Right cardiac atrium (tissue), 5 donors: Measurements from ENCODE around the gene NDUFS8. TPM values are rescaled to one million over a fixed set of nuclear protein-coding genes. Genes with fewer than 3 reads are reported as not detected.
"Not testable (repeated sequence)": the region's sequence is repeated elsewhere in the genome, so short reads cannot be mapped to it uniquely, and the experiment has no call there.

Experiments used
- ATAC-seq, 2 donors: fragments of 200-7000 bp; cut with Tn5 transposase; one replicate each; pipeline versions ENCODE4 v1.8.0 to v1.9.1; 2020; ENCODE audit warnings: moderate library complexity in 2 of 2, mild to moderate bottlenecking in 1 of 2
- DNase-seq, 3 donors: peaks; one replicate each; pipeline ENCODE4 v3.0.0-alpha.2; 2020
- H3K27ac ChIP-seq: one replicate; pipeline ENCODE4 v1.5.1; 2013; ENCODE audit warnings: mild to moderate bottlenecking, low read length, control low read depth, moderate library complexity
- H3K27me3 ChIP-seq: one replicate; pipeline ENCODE4 v1.6.1; 2013; ENCODE audit not compliant: control insufficient read depth, insufficient read depth
- H3K4me1 ChIP-seq: one replicate; pipeline ENCODE4 v1.6.1; 2013; ENCODE audit warnings: low read length; ENCODE audit not compliant: control insufficient read depth, insufficient read depth
- H3K4me3 ChIP-seq: one replicate; pipeline ENCODE4 v1.5.1; 2013; ENCODE audit warnings: low read length, control low read depth
- H3K9me3 ChIP-seq: one replicate; pipeline ENCODE4 v1.6.1; 2013; ENCODE audit warnings: low read length; ENCODE audit not compliant: control insufficient read depth
- WGBS: extraction: QIAGEN DNeasy Blood & Tissue Kit; methylation state at CpG from one replicate; pipeline ENCODE4 v1.1.7; 2013; 5-methylcytosine and 5-hydroxymethylcytosine counted together
- intact Hi-C, 4 donors: fragments of 100-400 bp; cut with DNase I; formaldehyde crosslinking; loops; one replicate each; pipeline versions ENCODE4 v1.11.0 to v1.14.0; 2022 to 2023
- polyA plus RNA-seq: library from polyadenylated mRNA; stranded (reverse); fragments of 200-250 nt; gene quantifications from one replicate; pipeline ENCODE4 v1.2.3, GENCODE V29; 2013
- total RNA-seq, 4 donors: library from RNA; stranded (reverse); fragmentation: NEBNext Ultra II Directional; extraction: Animal tissue kit (Norgen Biotek cat#: 25700); gene quantifications; one replicate each; pipeline ENCODE4 v1.2.1, GENCODE V29; 2021
- donor health status: healthy with polysubstance abuse.
- donor health status: DM: no; HTN: yes; CAD: no.
- donor health status: DM: no; HTN: no; CAD: no.
- donor health status: DM: no; HTN: yes; CAD: no; lungs with severe emphysema.
- donor health status: DM: yes; HTN: yes; CAD: no.

NDUFS8 gene
- total and polyA plus RNA-seq, 5 donors = 334 to 642 (median 433) TPM

DNA sequence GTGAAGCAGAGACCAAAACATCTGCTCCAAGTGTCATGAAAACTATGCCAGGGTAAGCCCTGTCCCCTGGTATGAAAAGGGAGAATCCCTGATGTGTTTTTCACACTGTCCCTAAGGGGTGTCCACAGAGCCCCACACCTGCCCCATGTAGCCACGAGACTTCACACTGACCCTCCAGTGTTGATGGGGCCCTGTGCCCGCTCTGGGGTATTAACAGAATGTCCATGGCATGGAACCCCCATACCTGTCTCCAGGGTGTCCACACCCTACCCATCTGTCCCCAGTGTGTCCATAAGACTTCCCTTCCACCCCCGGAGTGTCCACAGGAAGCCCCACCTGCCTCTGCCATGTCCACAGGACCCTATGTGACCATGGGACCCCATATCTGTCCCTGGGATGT lies 35.4 kb upstream of the NDUFS8 start:
- H3K27ac ChIP-seq, H3K4me3 ChIP-seq, H3K9me3 ChIP-seq, H3K27me3 ChIP-seq, intact Hi-C loops, H3K4me1 ChIP-seq, ATAC-seq, DNase-seq: not testable (repeated sequence)
- WGBS = 96% methylated on average over 3 of the region's 3 CpGs

- DNase-seq, intact Hi-C loops, H3K4me1 ChIP-seq, H3K4me3 ChIP-seq, H3K9me3 ChIP-seq, H3K27ac ChIP-seq, ATAC-seq, H3K27me3 ChIP-seq: not testable (repeated sequence)
- 84% methylated on average over 14 of the region's 14 CpGs for WGBS
These were observed 34.9 kb upstream of the NDUFS8 start for GRCh38 chr11:67995579-67995978.

DNA sequence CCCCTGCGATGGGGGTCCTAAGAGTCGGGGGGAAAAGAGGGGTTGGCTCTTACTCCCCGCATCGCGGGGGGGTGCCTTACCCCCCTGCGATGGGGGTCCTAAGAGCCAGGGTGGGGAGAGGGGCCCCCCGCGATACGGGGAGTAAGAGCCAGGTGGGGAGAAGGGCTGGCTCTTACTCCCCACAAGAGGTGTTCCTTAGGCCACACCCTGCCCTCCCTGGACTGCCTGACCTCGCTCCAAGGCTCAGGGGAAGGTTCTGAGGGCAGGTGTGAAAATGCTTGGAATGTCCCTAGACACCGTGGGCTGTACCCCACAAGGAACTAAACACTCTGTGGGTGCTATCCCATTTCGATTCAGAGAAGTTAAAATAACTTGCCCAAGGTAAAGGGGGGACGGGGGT lies 34.4 kb upstream of the NDUFS8 start:
- DNase-seq (no peak), ATAC-seq (no peak)
- Histone ChIP-seq H3K27me3 (no peaks in the 10 kb centered on the region), H3K9me3 (no peaks in the 10 kb centered on the region), H3K4me1 (peaks cover under 1% of the 10 kb centered on the region), H3K27ac (no peak overlapping the region), H3K4me3 (no peak overlapping the region)
- intact Hi-C loops = no loop called here
- 94% methylated on average over 13 of the region's 13 CpGs for WGBS

DNA sequence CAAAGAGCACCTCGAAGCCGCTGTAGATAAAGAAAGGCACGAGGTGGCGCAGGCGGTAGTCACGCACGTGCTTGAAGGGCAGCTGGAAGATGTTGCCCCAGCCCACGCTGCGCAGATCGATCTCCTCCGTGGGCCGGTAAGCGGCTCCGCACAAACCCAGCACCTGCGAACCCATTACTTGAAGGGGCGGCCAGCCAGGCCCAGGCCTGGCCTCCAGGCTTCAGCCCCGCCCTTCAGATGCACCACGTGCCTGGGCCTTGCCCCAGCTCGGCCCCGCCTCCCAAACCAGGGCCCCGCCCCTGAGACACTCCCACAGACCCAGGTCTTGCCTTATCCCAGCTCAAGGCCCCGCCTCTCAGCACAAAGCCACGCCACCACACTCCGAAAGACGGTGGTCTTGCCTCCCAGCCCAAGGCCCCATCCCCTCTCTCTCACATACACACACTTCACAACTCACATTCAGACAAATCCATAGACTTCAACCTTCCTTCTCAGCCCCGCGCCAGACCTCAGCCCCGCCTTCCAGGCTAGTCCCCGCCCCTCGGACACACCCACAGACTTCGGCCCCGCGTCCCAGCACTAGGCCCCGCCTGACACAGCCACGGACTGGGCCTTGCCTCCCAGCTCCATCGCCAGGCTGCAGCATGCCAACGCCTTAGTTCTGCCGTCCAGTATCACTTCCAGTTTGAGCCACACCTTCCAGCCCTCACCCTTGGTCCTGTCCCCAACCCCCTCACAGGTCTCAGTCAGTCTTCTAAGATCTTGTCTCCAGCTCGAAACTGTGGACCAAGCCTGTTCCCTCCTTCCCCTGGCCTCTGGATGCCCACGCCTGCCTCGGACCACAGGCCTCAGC lies 33.6 kb upstream of the NDUFS8 start:
- peak; percentile 75 to 92 (median 88) for DNase-seq
- intact Hi-C loops = no loop called here
- Histone ChIP-seq H3K27ac (no peak overlapping the region), H3K4me1 (no peaks in the 10 kb centered on the region), H3K27me3 (no peaks in the 10 kb centered on the region), H3K9me3 (no peaks in the 10 kb centered on the region), H3K4me3 (no peak overlapping the region)
- peak; percentile 92 to 93 for ATAC-seq
- 58% methylated on average over 41 of the region's 41 CpGs for WGBS

DNA sequence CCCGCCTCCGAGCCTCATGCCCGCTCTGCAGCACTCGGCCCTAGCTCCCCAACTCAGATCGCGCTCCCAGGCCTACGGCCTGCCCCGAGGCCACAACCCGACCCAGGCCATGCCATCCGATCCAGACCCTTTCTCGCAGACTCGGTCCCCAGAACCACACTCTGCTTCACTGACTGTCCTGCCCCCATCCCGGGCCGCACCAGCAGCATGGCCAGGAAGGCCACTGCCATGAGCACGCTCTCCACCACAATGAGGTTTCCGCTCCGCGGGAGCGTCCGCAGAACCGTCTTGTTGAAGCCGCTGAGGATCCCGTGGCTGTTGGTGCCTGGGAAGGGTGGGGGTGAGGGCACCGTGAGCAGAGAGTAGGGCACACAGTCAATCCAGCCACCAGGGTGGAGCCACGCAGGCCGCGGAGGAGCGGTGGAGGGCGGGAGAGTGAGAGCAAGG lies 33.0 kb upstream of the NDUFS8 start:
- H3K4me1 ChIP-seq = no peaks in the 10 kb centered on the region
- ATAC-seq (peak; percentile 12 to 17), DNase-seq (peak in 1 of 3 donors; percentile 48)
- H3K27me3 ChIP-seq = no peaks in the 10 kb centered on the region
- no peak overlapping the region for H3K4me3 ChIP-seq
- intact Hi-C loops = no loop called here
- no peak overlapping the region for H3K27ac ChIP-seq
- no peaks in the 10 kb centered on the region for H3K9me3 ChIP-seq
- 93% methylated on average over 29 of the region's 29 CpGs for WGBS

- ATAC-seq (no peak), DNase-seq (peak in 1 of 3 donors; percentile 37)
- Histone ChIP-seq H3K27ac (no peak overlapping the region), H3K4me1 (no peaks in the 10 kb centered on the region), H3K27me3 (no peaks in the 10 kb centered on the region), H3K4me3 (no peak overlapping the region), H3K9me3 (no peaks in the 10 kb centered on the region)
- intact Hi-C loops = no loop called here
- 92% methylated on average over 9 of the region's 9 CpGs for WGBS
These were observed 32.1 kb upstream of the NDUFS8 start for GRCh38 chr11:67998150-67999045.

DNA sequence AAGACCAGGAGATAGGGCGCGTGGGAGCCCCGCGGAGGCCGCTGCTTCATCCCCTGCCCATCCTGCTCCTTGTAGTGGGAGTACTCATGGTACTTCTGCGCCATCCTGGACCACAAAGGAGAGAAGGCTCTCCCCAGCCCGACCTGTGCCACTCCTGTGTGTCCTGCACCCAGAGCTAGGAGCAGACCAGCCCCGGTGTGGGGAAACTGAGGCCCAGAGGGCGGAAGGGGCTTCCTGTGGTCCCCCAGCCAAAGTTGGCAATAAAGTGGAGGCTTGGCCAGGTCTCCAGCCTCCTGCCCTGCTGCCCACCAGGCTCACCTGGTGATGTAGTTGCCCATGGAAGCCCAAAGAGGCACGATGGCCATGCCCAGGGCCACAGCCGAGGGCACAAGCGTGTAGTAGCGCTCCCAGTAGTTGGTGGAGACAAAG lies 31.3 kb upstream of the NDUFS8 start:
- H3K27me3 ChIP-seq = no peaks in the 10 kb centered on the region

DNA sequence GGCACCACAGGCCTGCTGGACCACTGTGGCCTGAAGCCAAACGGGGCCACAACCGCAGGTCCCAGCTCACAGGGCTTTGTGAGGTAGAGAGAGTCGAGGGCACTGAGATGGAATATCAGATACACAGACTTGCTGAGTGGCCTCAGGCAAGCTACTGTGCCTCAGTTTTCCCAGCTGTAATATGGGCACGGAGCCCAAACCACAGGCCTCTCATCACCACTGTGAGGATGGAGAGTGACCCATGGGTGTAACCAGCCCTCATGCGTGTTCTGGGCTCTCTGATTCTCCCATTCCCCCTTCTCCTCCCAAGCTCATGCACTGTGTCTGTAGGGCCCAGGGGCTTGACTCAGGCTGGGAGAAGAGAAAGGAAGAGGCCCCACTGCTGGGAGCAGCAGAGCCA lies 30.8 kb upstream of the NDUFS8 start:
- DNase-seq (peak in 1 of 3 donors; percentile 20), ATAC-seq (no peak)
- no peaks in the 10 kb centered on the region for H3K27me3 ChIP-seq
- no peak overlapping the region for H3K4me3 ChIP-seq
- no peaks in the 10 kb centered on the region for H3K9me3 ChIP-seq
- WGBS = 95% methylated on average over 5 of the region's 5 CpGs
- intact Hi-C loops = no loop called here
- no peaks in the 10 kb centered on the region for H3K4me1 ChIP-seq
- no peak overlapping the region for H3K27ac ChIP-seq

More for the DNA sequence above, 31.3 kb upstream of the NDUFS8 start:
- no peak overlapping the region for H3K4me3 ChIP-seq
- no peaks in the 10 kb centered on the region for H3K4me1 ChIP-seq
- intact Hi-C loops = no loop called here
- DNase-seq (peak in 1 of 3 donors; percentile 37), ATAC-seq (no peak)
- H3K27ac ChIP-seq = no peak overlapping the region
- H3K9me3 ChIP-seq = no peaks in the 10 kb centered on the region
- 98% methylated on average over 13 of the region's 13 CpGs for WGBS

DNA sequence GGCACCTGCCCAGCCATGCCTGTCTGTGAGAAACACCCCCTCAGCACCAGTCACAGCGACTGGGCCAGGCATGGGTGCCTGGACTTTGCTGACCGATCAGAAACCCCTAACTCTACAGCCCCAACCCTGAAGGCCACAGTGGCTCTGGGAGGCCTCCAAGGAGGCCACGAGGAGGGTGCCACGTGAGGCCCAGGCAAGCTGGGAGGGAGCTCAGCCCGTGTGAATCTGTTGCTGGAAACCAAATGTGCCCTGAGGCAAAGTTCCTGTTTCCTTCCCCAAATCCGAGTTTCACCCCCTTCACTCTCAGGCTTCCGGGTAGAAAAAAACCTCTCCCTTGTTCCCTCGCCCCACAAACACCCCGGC lies 27.9 kb upstream of the NDUFS8 start:
- H3K27ac ChIP-seq = no peak overlapping the region
- H3K4me1 ChIP-seq = no peaks in the 10 kb centered on the region
- DNase-seq (peak in 1 of 3 donors; percentile 68), ATAC-seq (peak in 1 of 2 donors; percentile 2)
- no peak overlapping the region for H3K4me3 ChIP-seq
- H3K9me3 ChIP-seq = no peaks in the 10 kb centered on the region
- WGBS = 75% methylated on average over 9 of the region's 9 CpGs
- H3K27me3 ChIP-seq = no peaks in the 10 kb centered on the region
- intact Hi-C loops = no loop called here

- Histone ChIP-seq H3K27me3 (no peaks in the 10 kb centered on the region), H3K9me3 (no peaks in the 10 kb centered on the region), H3K4me3 (peak overlapping the region; percentile 94), H3K27ac (no peak overlapping the region), H3K4me1 (no peaks in the 10 kb centered on the region)
- intact Hi-C loops = no loop called here
- ATAC-seq (peak; percentile 20 to 35), DNase-seq (peak; percentile 49 to 83 (median 80))
- 13% methylated on average over 86 of the region's 86 CpGs for WGBS
These were observed 27.3 kb upstream of the NDUFS8 start for GRCh38 chr11:68002938-68003845.
